Measurements from ENCODE around the gene C2orf76. TPM values are rescaled to one million over a fixed set of nuclear protein-coding genes. Genes with fewer than 3 reads are reported as not detected.

C2orf76 gene
- total and polyA plus RNA-seq, 2 experiments from 2014 or later = 16.6 to 17.6 TPM

DNA sequence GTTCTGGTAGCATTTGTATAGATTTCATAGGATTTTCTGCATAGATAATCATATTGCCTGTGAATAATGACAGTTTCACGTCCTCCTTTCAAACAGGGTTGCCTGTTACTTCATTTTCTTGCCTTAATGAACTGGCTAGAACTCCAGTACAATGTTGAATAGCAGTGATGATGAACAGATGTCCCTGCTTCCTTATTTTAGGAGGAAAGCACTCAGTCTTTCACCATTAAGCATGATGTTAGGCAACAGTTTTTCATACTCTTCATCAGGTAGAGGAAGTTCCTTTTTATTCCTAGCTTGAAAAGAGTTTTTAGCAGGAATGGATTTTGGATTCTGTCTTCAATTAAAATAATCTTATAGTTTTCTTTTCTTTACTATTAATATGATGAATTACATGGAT, 39.7 kb downstream of the C2orf76 start:
- H2AFZ ChIP-seq = no peak overlapping the region
- H3K27me3 ChIP-seq = no peaks in the 10 kb centered on the region
- WGBS (ENCODE audit: low lambda C conversion rate, missing lambda C conversion rate) = 92% methylated on average over 1 of the region's 1 CpG
- H3K4me2 ChIP-seq = no peak overlapping the region
- no peaks in the 10 kb centered on the region for H3K36me3 ChIP-seq (replicated peaks; ENCODE audit: insufficient read depth, low read depth)
- no peak for DNase-seq (ENCODE audit: low spot score)
- no peak overlapping the region for H3K27ac ChIP-seq
- TF ChIP-seq, protein P1, sequence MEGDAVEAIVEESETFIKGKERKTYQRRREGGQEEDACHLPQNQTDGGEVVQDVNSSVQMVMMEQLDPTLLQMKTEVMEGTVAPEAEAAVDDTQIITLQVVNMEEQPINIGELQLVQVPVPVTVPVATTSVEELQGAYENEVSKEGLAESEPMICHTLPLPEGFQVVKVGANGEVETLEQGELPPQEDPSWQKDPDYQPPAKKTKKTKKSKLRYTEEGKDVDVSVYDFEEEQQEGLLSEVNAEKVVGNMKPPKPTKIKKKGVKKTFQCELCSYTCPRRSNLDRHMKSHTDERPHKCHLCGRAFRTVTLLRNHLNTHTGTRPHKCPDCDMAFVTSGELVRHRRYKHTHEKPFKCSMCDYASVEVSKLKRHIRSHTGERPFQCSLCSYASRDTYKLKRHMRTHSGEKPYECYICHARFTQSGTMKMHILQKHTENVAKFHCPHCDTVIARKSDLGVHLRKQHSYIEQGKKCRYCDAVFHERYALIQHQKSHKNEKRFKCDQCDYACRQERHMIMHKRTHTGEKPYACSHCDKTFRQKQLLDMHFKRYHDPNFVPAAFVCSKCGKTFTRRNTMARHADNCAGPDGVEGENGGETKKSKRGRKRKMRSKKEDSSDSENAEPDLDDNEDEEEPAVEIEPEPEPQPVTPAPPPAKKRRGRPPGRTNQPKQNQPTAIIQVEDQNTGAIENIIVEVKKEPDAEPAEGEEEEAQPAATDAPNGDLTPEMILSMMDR (IDR thresholded peaks at IDR 0.05; ENCODE audit: poor library complexity) = no peak
- TF ChIP-seq EZH2 (IDR thresholded peaks at IDR 0.05; ENCODE audit: borderline replicate concordance) = no peak
- TF ChIP-seq EZH2phosphoT487 (IDR thresholded peaks at IDR 0.05; ENCODE audit: low read depth, severe bottlenecking, unreplicated experiment) = no peak
- no peaks in the 10 kb centered on the region for H3K9me3 ChIP-seq (ENCODE audit: low read depth)
- H4K20me1 ChIP-seq (ENCODE audit: insufficient read depth, poor library complexity, severe bottlenecking) = no peaks in the 10 kb centered on the region
- H3K79me2 ChIP-seq = no peaks in the 10 kb centered on the region
- H3K4me1 ChIP-seq (ENCODE audit: insufficient read depth) = no peaks in the 10 kb centered on the region
- H3K9me2 ChIP-seq (replicated peaks; ENCODE audit: insufficient read depth) = no peaks in the 10 kb centered on the region
- no peak overlapping the region for H3K4me3 ChIP-seq

DNA sequence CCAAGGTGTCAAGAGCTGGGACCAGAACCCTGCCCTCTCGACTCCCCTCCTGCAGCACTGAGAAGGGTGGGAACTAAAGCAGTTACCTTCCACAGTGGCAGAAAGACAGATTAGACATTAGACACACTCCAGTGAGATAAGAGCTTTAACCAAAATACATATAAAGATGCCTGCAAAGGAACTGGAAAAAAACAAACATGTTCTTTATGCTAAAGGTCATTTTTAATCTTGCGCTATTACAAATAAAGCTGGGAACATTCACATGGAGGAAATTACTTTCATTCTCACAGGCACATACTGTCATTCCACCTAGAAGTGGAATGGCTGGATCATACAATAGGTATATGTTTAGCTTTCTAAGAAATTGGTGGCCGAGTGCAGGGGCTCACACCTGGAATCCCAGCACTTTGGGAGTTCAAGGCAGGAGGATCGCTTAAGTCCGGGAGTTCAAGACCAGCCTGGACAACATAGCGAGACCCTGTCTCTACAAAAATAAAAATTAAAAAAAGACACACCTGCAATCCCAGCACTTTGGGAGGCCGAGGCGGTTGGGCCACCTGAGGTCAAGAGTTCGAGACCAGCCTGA, 41.9 kb downstream of the C2orf76 start:
- no peak for DNase-seq (ENCODE audit: low spot score)
- no peaks in the 10 kb centered on the region for H3K36me3 ChIP-seq (replicated peaks; ENCODE audit: insufficient read depth, low read depth)
- no peak overlapping the region for H3K27ac ChIP-seq
- no peaks in the 10 kb centered on the region for H3K9me2 ChIP-seq (replicated peaks; ENCODE audit: insufficient read depth)
- no peak overlapping the region for H2AFZ ChIP-seq
- H3K4me2 ChIP-seq = peak overlapping the region; percentile 45
- no peaks in the 10 kb centered on the region for H3K4me1 ChIP-seq (ENCODE audit: insufficient read depth)
- H3K9me3 ChIP-seq (ENCODE audit: low read depth) = no peaks in the 10 kb centered on the region
- no peak overlapping the region for H3K4me3 ChIP-seq
- no peaks in the 10 kb centered on the region for H3K27me3 ChIP-seq
- no peak for TF ChIP-seq EZH2phosphoT487 (IDR thresholded peaks at IDR 0.05; ENCODE audit: low read depth, severe bottlenecking, unreplicated experiment)
- TF ChIP-seq EZH2 (IDR thresholded peaks at IDR 0.05; ENCODE audit: borderline replicate concordance) = no peak
- TF ChIP-seq, protein P1 (IDR thresholded peaks at IDR 0.05; ENCODE audit: poor library complexity) = no peak
- H3K79me2 ChIP-seq = no peaks in the 10 kb centered on the region
- 82% methylated on average over 9 of the region's 9 CpGs for WGBS (ENCODE audit: low lambda C conversion rate, missing lambda C conversion rate)
- no peaks in the 10 kb centered on the region for H4K20me1 ChIP-seq (ENCODE audit: insufficient read depth, poor library complexity, severe bottlenecking)

DNA sequence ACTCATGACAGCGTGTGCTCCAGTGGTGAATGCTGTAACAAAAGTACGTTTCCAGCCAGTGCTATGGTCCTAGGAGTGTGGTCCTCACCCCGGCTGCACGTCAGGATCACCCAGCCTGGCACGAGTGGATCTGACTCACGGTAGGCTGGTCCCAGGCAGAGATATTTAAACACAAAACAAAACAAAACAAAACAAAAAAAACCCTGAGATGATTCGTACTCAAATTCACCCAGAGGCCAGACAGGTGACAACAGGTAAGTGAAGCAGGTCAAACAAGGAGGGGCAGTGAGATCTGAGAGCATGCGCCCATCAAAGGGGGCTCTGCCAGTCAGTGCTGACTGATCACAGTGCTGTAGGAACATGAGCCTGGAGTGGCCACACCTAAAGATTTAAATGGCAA, 43.2 kb downstream of the C2orf76 start:
- Histone ChIP-seq H3K27ac (no peak overlapping the region), H4K20me1 (ENCODE audit: insufficient read depth, poor library complexity, severe bottlenecking) (no peaks in the 10 kb centered on the region), H3K27me3 (no peaks in the 10 kb centered on the region), H3K9me2 (replicated peaks; ENCODE audit: insufficient read depth) (no peaks in the 10 kb centered on the region), H3K4me3 (no peak overlapping the region), H3K4me2 (no peak overlapping the region), H3K9me3 (ENCODE audit: low read depth) (no peaks in the 10 kb centered on the region), H3K4me1 (ENCODE audit: insufficient read depth) (no peaks in the 10 kb centered on the region), H3K79me2 (no peaks in the 10 kb centered on the region), H2AFZ (no peak overlapping the region), H3K36me3 (replicated peaks; ENCODE audit: insufficient read depth, low read depth) (no peaks in the 10 kb centered on the region)
- no peak for TF ChIP-seq EZH2phosphoT487 (IDR thresholded peaks at IDR 0.05; ENCODE audit: low read depth, severe bottlenecking, unreplicated experiment)
- TF ChIP-seq, protein P1 (IDR thresholded peaks at IDR 0.05; ENCODE audit: poor library complexity) = no peak
- DNase-seq (ENCODE audit: low spot score) = no peak
- 83% methylated on average over 8 of the region's 8 CpGs for WGBS (ENCODE audit: low lambda C conversion rate, missing lambda C conversion rate)

All from hepatocyte (in vitro differentiated cells).